PFSK-1 (cell line): ENCODE data around the gene DAZAP2.

Experiments
- FOXP2 ChIP-seq: optimal IDR thresholded peaks from 2 replicates; pipeline ENCODE3; 2011; ENCODE audit warnings: borderline replicate concordance, control low read depth, inconsistent platforms; ENCODE audit not compliant: insufficient read depth; ENCODE audit errors: extremely low read length, extremely low read depth
- POLR2AphosphoS5 ChIP-seq: IDR thresholded peaks from 2 replicates; pipeline ENCODE4 v1.6.1; 2012; ENCODE audit warnings: low read depth, mild to moderate bottlenecking, control low read depth, low read length, moderate library complexity
- TAF1 ChIP-seq: IDR thresholded peaks from 2 replicates; pipeline ENCODE4 v1.6.1; 2012; ENCODE audit warnings: low read length, control low read depth, borderline replicate concordance; ENCODE audit not compliant: insufficient read depth
- TF ChIP-seq, protein P1 (sequence below), 2 experiments: IDR thresholded peaks; 2 replicates each; pipeline versions ENCODE4 v1.6.1 to v1.8.0; 2011 to 2012; ENCODE audit warnings: low read depth in 2 of 2, low read length in 2 of 2, control low read depth in 1 of 2, inconsistent platforms in 1 of 2, mild to moderate bottlenecking in 1 of 2, moderate library complexity in 1 of 2; ENCODE audit not compliant: insufficient read depth in 1 of 2

DNA sequence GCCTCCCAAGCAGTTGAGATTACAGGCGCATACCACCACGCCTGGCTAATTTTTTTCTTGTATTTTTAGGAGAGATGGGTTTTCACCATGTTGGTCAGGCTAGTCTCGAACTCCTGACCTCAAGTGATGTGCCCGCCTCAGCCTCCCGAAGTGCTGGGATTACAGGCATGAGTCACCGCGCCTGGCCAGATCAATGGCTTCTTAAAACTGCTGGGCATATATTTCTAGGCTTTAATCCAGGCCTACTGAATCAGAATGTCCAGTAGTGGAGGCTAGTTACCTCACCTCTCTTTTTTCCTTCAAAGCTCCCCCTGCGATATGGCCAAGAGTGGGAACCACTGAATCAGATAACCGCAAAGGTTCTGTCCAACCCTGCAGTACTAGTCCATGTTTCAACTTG, 37.8 kb upstream of the DAZAP2 start:
- no peak for TF ChIP-seq TAF1
- TF ChIP-seq, protein P1, sequence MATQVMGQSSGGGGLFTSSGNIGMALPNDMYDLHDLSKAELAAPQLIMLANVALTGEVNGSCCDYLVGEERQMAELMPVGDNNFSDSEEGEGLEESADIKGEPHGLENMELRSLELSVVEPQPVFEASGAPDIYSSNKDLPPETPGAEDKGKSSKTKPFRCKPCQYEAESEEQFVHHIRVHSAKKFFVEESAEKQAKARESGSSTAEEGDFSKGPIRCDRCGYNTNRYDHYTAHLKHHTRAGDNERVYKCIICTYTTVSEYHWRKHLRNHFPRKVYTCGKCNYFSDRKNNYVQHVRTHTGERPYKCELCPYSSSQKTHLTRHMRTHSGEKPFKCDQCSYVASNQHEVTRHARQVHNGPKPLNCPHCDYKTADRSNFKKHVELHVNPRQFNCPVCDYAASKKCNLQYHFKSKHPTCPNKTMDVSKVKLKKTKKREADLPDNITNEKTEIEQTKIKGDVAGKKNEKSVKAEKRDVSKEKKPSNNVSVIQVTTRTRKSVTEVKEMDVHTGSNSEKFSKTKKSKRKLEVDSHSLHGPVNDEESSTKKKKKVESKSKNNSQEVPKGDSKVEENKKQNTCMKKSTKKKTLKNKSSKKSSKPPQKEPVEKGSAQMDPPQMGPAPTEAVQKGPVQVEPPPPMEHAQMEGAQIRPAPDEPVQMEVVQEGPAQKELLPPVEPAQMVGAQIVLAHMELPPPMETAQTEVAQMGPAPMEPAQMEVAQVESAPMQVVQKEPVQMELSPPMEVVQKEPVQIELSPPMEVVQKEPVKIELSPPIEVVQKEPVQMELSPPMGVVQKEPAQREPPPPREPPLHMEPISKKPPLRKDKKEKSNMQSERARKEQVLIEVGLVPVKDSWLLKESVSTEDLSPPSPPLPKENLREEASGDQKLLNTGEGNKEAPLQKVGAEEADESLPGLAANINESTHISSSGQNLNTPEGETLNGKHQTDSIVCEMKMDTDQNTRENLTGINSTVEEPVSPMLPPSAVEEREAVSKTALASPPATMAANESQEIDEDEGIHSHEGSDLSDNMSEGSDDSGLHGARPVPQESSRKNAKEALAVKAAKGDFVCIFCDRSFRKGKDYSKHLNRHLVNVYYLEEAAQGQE (IDR thresholded peaks at IDR 0.05; ENCODE audit: insufficient read depth in 1 of 2, low read depth in 2 of 2, low read length in 2 of 2) = no peak
- no peak for TF ChIP-seq POLR2AphosphoS5
- TF ChIP-seq FOXP2 = no peak
